ENCODE measurements around the gene FHAD1.

The FHAD1 gene

GRCh38 chr1:15217654-15218053, 29.4 kb upstream of the FHAD1 start:
- POLR2A ChIA-PET, result no interaction called here
- CTCF ChIA-PET, result interaction anchor here (1.1 kb wide), 1 partner anchor 33 kb away, joined by 3 read pairs; no protein-coding TSS in a partner anchor
- TF ChIP-seq, protein P1, sequence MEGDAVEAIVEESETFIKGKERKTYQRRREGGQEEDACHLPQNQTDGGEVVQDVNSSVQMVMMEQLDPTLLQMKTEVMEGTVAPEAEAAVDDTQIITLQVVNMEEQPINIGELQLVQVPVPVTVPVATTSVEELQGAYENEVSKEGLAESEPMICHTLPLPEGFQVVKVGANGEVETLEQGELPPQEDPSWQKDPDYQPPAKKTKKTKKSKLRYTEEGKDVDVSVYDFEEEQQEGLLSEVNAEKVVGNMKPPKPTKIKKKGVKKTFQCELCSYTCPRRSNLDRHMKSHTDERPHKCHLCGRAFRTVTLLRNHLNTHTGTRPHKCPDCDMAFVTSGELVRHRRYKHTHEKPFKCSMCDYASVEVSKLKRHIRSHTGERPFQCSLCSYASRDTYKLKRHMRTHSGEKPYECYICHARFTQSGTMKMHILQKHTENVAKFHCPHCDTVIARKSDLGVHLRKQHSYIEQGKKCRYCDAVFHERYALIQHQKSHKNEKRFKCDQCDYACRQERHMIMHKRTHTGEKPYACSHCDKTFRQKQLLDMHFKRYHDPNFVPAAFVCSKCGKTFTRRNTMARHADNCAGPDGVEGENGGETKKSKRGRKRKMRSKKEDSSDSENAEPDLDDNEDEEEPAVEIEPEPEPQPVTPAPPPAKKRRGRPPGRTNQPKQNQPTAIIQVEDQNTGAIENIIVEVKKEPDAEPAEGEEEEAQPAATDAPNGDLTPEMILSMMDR (IDR thresholded peaks at IDR 0.05; ENCODE audit: control extremely low read depth, extremely low read depth, low read depth, missing control alignments), result no peak
- no peak for DNase-seq (ENCODE audit: extremely low spot score)

GRCh38 chr1:15218287-15219279, 28.4 kb upstream of the FHAD1 start:
- ChIA-PET POLR2A (no interaction called here), CTCF (interaction anchor here (1.1 kb wide), 1 partner anchor 32 kb away, joined by 3 read pairs; no protein-coding TSS in a partner anchor)
- TF ChIP-seq, protein P1 (IDR thresholded peaks at IDR 0.05; ENCODE audit: control extremely low read depth, extremely low read depth, low read depth, missing control alignments), result no peak
- no peak for DNase-seq (ENCODE audit: extremely low spot score)

GRCh38 chr1:15219280-15220023, 27.6 kb upstream of the FHAD1 start:
- ChIA-PET POLR2A (no interaction called here), CTCF (interaction anchor here (1.4 kb wide), 1 partner anchor 91 kb away, joined by 4 read pairs; no protein-coding TSS in a partner anchor)
- DNase-seq (ENCODE audit: extremely low spot score), result no peak
- TF ChIP-seq, protein P1 (IDR thresholded peaks at IDR 0.05; ENCODE audit: control extremely low read depth, extremely low read depth, low read depth, missing control alignments), result no peak

GRCh38 chr1:15220024-15220392, 27.0 kb upstream of the FHAD1 start:
- TF ChIP-seq, protein P1 (IDR thresholded peaks at IDR 0.05; ENCODE audit: control extremely low read depth, extremely low read depth, low read depth, missing control alignments), result no peak
- POLR2A ChIA-PET, result interaction anchor here (0.7 kb wide), 1 partner anchor 30 kb away, joined by 4 read pairs; no protein-coding TSS in a partner anchor
- CTCF ChIA-PET, result interaction anchor here (0.9 to 1.4 kb wide), 2 partner anchors 92 to 1254 kb away, joined by 3 to 4 read pairs; no protein-coding TSS in a partner anchor
- no peak for DNase-seq (ENCODE audit: extremely low spot score)

GRCh38 chr1:15220825-15221431, 26.1 kb upstream of the FHAD1 start:
- ChIA-PET POLR2A (interaction anchor here (0.7 kb wide), 1 partner anchor 30 kb away, joined by 4 read pairs; no protein-coding TSS in a partner anchor), CTCF (interaction anchor here (0.9 to 1.0 kb wide), 2 partner anchors 10 to 1255 kb away, joined by 3 to 4 read pairs; no protein-coding TSS in a partner anchor)
- TF ChIP-seq, protein P1 (IDR thresholded peaks at IDR 0.05; ENCODE audit: control extremely low read depth, extremely low read depth, low read depth, missing control alignments), result no peak
- no peak for DNase-seq (ENCODE audit: extremely low spot score)

Measured in GM10248 (cell line).